ENCODE results near the gene SH3GLB1.
A peak's percentile ranks its signal among the peaks of the same experiment; 100 is the strongest.

The SH3GLB1 gene

DNA sequence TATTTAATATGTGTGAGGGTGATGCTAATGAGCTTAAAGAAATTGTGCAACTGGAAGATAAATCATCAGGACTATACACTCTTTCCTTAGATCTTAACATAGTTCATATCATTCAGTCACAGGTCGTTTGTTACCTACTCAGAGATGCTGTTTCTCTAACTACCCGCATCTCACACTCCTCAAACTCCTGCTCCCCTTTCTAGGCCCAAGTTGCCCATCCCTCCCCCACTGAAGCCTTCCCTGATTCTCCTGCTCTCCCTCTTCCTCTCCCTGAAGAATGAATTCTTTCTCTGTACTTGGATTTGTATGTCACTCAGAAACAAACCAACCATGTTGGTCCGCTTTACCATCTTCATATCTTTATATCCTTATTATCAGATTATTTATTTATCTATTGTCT is 9.1 kb downstream of the SH3GLB1 start:
- Histone ChIP-seq H3K27ac (ENCODE audit: low read depth, low read length) (no peak overlapping the region), H2BK15ac (replicated peaks; ENCODE audit: low read depth) (no peak overlapping the region), H3K4ac (ENCODE audit: low read depth, low read length) (no peak overlapping the region), H3K56ac (ENCODE audit: low read length) (no peak overlapping the region), H2BK5ac (ENCODE audit: low read length) (no peak overlapping the region), H3K79me1 (ENCODE audit: low read length) (peaks cover 2% of the 10 kb centered on the region), H3K79me2 (ENCODE audit: control insufficient read depth, insufficient read depth, low read length) (peaks cover 3% of the 10 kb centered on the region), H4K5ac (ENCODE audit: low read length) (no peak overlapping the region), H3K23ac (ENCODE audit: low read length) (no peak overlapping the region), H2AK5ac (ENCODE audit: low read length) (no peak overlapping the region), H3K4me3 (ENCODE audit: low read length) (no peak overlapping the region), H3K27me3 (ENCODE audit: insufficient read depth, low read length, poor library complexity) (no peaks in the 10 kb centered on the region), H2BK120ac (ENCODE audit: low read depth, low read length) (no peak overlapping the region), H3K4me2 (ENCODE audit: low read length) (no peak overlapping the region), H3K9ac (ENCODE audit: low read length) (no peak overlapping the region), H3K36me3 (ENCODE audit: control insufficient read depth, insufficient read depth, low read length) (no peaks in the 10 kb centered on the region), H3K18ac (ENCODE audit: low read length) (no peak overlapping the region), H4K8ac (ENCODE audit: low read depth, low read length) (no peak overlapping the region), H3K4me1 (ENCODE audit: control insufficient read depth, low read depth, low read length) (peaks cover 2% of the 10 kb centered on the region)
- DNase-seq, result no peak
- no CpG with 5 or more reads among the region's 3 CpGs for WGBS (ENCODE audit: extremely low coverage, insufficient coverage, low lambda C conversion rate)

DNA sequence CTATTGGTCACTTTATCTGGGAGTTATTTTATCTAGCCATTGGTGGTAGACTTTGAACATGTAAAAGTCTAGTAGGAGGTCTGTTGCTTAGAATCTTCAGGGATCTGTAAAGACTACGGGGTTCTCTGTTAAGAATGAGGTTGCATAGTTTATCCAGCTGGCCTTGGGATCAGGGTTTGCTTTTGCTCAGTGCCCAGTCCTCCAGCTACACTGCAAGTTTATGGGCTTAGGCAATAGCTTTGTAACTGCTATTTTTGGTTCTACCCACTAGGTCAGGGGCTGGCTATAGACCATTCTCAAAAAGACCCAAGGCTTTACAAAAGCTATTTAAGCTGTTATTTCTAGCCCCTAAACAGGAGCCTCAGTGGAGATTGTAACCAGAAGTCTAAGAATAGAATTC is 9.8 kb downstream of the SH3GLB1 start:
- no peaks in the 10 kb centered on the region for H3K36me3 ChIP-seq (ENCODE audit: control insufficient read depth, insufficient read depth, low read length)
- no peak overlapping the region for H3K9ac ChIP-seq (ENCODE audit: low read length)
- no peak overlapping the region for H3K18ac ChIP-seq (ENCODE audit: low read length)
- WGBS (ENCODE audit: extremely low coverage, insufficient coverage, low lambda C conversion rate), result no CpG with 5 or more reads among the region's 1 CpG
- no peak overlapping the region for H3K23ac ChIP-seq (ENCODE audit: low read length)
- no peak overlapping the region for H2BK15ac ChIP-seq (replicated peaks; ENCODE audit: low read depth)
- H4K8ac ChIP-seq (ENCODE audit: low read depth, low read length), result no peak overlapping the region
- H3K27ac ChIP-seq (ENCODE audit: low read depth, low read length), result no peak overlapping the region
- H3K4me2 ChIP-seq (ENCODE audit: low read length), result no peak overlapping the region
- H2BK5ac ChIP-seq (ENCODE audit: low read length), result no peak overlapping the region
- no peak overlapping the region for H3K4ac ChIP-seq (ENCODE audit: low read depth, low read length)
- H3K56ac ChIP-seq (ENCODE audit: low read length), result no peak overlapping the region
- no peak overlapping the region for H4K5ac ChIP-seq (ENCODE audit: low read length)
- H3K4me3 ChIP-seq (ENCODE audit: low read length), result no peak overlapping the region
- no peak overlapping the region for H2AK5ac ChIP-seq (ENCODE audit: low read length)
- peaks cover 3% of the 10 kb centered on the region for H3K79me2 ChIP-seq (ENCODE audit: control insufficient read depth, insufficient read depth, low read length)
- peaks cover 2% of the 10 kb centered on the region for H3K79me1 ChIP-seq (ENCODE audit: low read length)
- H3K4me1 ChIP-seq (ENCODE audit: control insufficient read depth, low read depth, low read length), result peaks cover 2% of the 10 kb centered on the region
- no peak overlapping the region for H2BK120ac ChIP-seq (ENCODE audit: low read depth, low read length)
- no peaks in the 10 kb centered on the region for H3K27me3 ChIP-seq (ENCODE audit: insufficient read depth, low read length, poor library complexity)
- peak; percentile 12 for DNase-seq

DNA sequence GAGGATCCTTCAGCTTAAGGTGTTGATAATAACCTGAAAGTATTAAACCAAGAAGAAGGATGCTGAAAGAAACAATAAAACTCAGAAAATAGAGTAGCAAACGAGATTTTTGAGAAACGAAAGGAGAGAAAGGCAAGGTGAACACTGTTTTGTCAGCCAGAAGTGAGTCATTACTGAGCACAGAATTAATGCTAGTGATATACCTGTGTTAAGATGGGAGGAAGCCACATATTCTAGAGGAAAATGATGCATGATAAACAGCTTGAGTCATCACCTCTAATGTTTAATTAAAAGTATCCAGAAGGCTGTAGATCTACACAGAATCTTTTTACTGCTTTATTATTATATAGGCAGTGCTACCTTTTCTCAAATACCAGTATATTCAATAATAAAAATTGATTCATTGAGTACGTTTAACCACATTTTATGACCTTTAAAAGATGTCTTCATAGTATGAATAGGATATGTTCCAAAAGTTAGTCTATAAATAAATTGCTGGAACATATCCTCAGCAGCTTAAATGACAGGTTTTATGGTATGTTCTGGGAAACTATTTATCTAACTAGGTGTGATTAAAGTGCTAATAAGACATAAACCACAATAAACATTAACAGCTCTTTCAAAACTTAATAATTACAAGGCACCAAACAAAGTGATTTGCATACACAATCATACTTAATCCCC is 10.3 kb downstream of the SH3GLB1 start:
- Histone ChIP-seq H3K36me3 (ENCODE audit: control insufficient read depth, insufficient read depth, low read length) (no peaks in the 10 kb centered on the region), H3K27ac (ENCODE audit: low read depth, low read length) (no peak overlapping the region)

DNA sequence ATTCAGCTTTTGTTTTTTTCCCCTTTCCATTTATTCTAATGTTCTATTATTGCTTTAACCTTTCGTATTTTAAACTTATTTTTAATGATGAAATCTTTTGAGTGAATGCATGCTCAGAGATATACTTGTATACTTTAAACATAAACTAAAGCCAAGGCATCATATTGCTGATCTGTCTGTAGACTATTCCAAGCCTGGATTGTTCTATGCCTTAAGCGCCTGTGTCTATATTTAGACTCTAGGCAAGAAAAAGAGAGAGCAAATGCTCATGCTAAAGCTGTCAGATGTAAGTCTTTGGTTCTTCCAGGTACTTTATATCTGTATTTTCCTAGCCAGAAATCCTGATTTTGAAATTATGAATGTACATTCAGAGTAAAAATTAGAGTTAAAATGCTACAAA is 14.4 kb downstream of the SH3GLB1 start:
- H2BK15ac ChIP-seq (replicated peaks; ENCODE audit: low read depth), result no peak overlapping the region
- H3K4ac ChIP-seq (ENCODE audit: low read depth, low read length), result no peak overlapping the region
- no peak overlapping the region for H2BK5ac ChIP-seq (ENCODE audit: low read length)
- no peaks in the 10 kb centered on the region for H3K27me3 ChIP-seq (ENCODE audit: insufficient read depth, low read length, poor library complexity)
- H3K27ac ChIP-seq (ENCODE audit: low read depth, low read length), result no peak overlapping the region
- no peak overlapping the region for H2BK120ac ChIP-seq (ENCODE audit: low read depth, low read length)
- no peak for DNase-seq
- WGBS (ENCODE audit: extremely low coverage, insufficient coverage, low lambda C conversion rate), result no CpG with 5 or more reads among the region's 2 CpGs
- no peak overlapping the region for H3K4me3 ChIP-seq (ENCODE audit: low read length)
- H3K56ac ChIP-seq (ENCODE audit: low read length), result no peak overlapping the region
- H3K9ac ChIP-seq (ENCODE audit: low read length), result no peak overlapping the region
- no peaks in the 10 kb centered on the region for H3K79me2 ChIP-seq (ENCODE audit: control insufficient read depth, insufficient read depth, low read length)
- H3K18ac ChIP-seq (ENCODE audit: low read length), result no peak overlapping the region
- no peak overlapping the region for H3K4me2 ChIP-seq (ENCODE audit: low read length)
- H3K79me1 ChIP-seq (ENCODE audit: low read length), result no peaks in the 10 kb centered on the region
- no peak overlapping the region for H4K5ac ChIP-seq (ENCODE audit: low read length)
- no peaks in the 10 kb centered on the region for H3K36me3 ChIP-seq (ENCODE audit: control insufficient read depth, insufficient read depth, low read length)
- H4K8ac ChIP-seq (ENCODE audit: low read depth, low read length), result no peak overlapping the region
- H3K4me1 ChIP-seq (ENCODE audit: control insufficient read depth, low read depth, low read length), result no peaks in the 10 kb centered on the region
- H2AK5ac ChIP-seq (ENCODE audit: low read length), result no peak overlapping the region
- no peak overlapping the region for H3K23ac ChIP-seq (ENCODE audit: low read length)

More for the DNA sequence above, 10.3 kb downstream of the SH3GLB1 start:
- peaks cover 2% of the 10 kb centered on the region for H3K79me1 ChIP-seq (ENCODE audit: low read length)
- no peak overlapping the region for H3K4me3 ChIP-seq (ENCODE audit: low read length)
- no peak overlapping the region for H4K8ac ChIP-seq (ENCODE audit: low read depth, low read length)
- no peak overlapping the region for H3K56ac ChIP-seq (ENCODE audit: low read length)
- H2AK5ac ChIP-seq (ENCODE audit: low read length), result no peak overlapping the region
- no peak overlapping the region for H3K4me2 ChIP-seq (ENCODE audit: low read length)
- no peak overlapping the region for H2BK15ac ChIP-seq (replicated peaks; ENCODE audit: low read depth)
- H3K23ac ChIP-seq (ENCODE audit: low read length), result no peak overlapping the region
- DNase-seq, result no peak
- H3K4me1 ChIP-seq (ENCODE audit: control insufficient read depth, low read depth, low read length), result peaks cover 2% of the 10 kb centered on the region
- WGBS (ENCODE audit: extremely low coverage, insufficient coverage, low lambda C conversion rate), result no CpG with 5 or more reads among the region's 3 CpGs
- H4K5ac ChIP-seq (ENCODE audit: low read length), result no peak overlapping the region
- no peak overlapping the region for H2BK5ac ChIP-seq (ENCODE audit: low read length)
- no peaks in the 10 kb centered on the region for H3K27me3 ChIP-seq (ENCODE audit: insufficient read depth, low read length, poor library complexity)
- no peak overlapping the region for H3K4ac ChIP-seq (ENCODE audit: low read depth, low read length)
- no peak overlapping the region for H3K9ac ChIP-seq (ENCODE audit: low read length)
- no peak overlapping the region for H3K18ac ChIP-seq (ENCODE audit: low read length)
- H2BK120ac ChIP-seq (ENCODE audit: low read depth, low read length), result no peak overlapping the region
- H3K79me2 ChIP-seq (ENCODE audit: control insufficient read depth, insufficient read depth, low read length), result peaks cover 3% of the 10 kb centered on the region

DNA sequence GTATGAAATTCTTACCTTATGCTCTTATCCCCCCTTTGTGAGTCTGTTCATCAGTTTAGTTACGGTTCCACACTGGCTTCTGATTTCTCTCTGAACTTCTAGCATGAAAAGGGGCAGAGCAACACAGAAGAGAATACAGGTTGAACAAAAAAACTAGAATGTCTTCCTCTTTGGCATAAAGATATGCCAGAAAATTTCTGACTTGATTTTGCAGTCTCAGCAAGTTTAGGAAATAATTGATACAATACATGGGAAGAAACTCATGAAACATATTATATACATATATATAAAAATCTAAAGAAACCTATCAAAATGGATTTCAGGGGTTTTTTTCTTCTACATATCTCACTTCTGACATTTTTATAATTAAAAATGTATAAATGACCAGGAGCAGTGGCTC is 27.0 kb downstream of the SH3GLB1 start:
- no peak overlapping the region for H3K23ac ChIP-seq (ENCODE audit: low read length)
- WGBS (ENCODE audit: extremely low coverage, insufficient coverage, low lambda C conversion rate), result no CpG with 5 or more reads among the region's 1 CpG
- no peak overlapping the region for H3K4ac ChIP-seq (ENCODE audit: low read depth, low read length)
- no peak overlapping the region for H3K4me2 ChIP-seq (ENCODE audit: low read length)
- peaks cover under 1% of the 10 kb centered on the region for H3K36me3 ChIP-seq (ENCODE audit: control insufficient read depth, insufficient read depth, low read length)
- no peak overlapping the region for H2BK5ac ChIP-seq (ENCODE audit: low read length)
- H3K79me1 ChIP-seq (ENCODE audit: low read length), result no peaks in the 10 kb centered on the region
- no peaks in the 10 kb centered on the region for H3K79me2 ChIP-seq (ENCODE audit: control insufficient read depth, insufficient read depth, low read length)
- no peaks in the 10 kb centered on the region for H3K27me3 ChIP-seq (ENCODE audit: insufficient read depth, low read length, poor library complexity)
- no peak overlapping the region for H3K56ac ChIP-seq (ENCODE audit: low read length)
- no peak overlapping the region for H4K5ac ChIP-seq (ENCODE audit: low read length)
- no peak overlapping the region for H4K8ac ChIP-seq (ENCODE audit: low read depth, low read length)
- no peak overlapping the region for H2BK120ac ChIP-seq (ENCODE audit: low read depth, low read length)
- DNase-seq, result no peak
- no peak overlapping the region for H3K27ac ChIP-seq (ENCODE audit: low read depth, low read length)
- H3K9ac ChIP-seq (ENCODE audit: low read length), result no peak overlapping the region
- no peak overlapping the region for H2AK5ac ChIP-seq (ENCODE audit: low read length)
- no peak overlapping the region for H2BK15ac ChIP-seq (replicated peaks; ENCODE audit: low read depth)
- H3K18ac ChIP-seq (ENCODE audit: low read length), result no peak overlapping the region
- H3K4me3 ChIP-seq (ENCODE audit: low read length), result no peak overlapping the region
- no peaks in the 10 kb centered on the region for H3K4me1 ChIP-seq (ENCODE audit: control insufficient read depth, low read depth, low read length)

DNA sequence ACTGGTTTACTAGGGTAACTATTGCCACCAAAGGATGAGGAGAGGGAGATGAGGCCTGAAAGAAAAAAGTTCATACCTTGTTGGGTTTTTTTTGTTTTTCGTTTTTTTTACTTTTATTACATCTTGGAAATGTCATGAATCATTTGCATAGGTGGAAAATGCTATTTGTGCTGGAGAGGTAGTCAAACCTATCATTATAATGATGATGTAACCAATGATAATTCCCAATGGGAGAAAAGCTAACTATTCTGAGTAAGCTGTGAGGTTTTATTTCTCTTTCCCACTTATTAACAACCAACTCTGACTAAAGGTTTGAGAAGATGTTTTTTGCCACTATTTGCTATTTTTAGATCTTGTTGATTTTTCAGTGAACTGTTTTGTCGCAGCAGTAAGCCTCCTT is 29.0 kb downstream of the SH3GLB1 start:
- WGBS (ENCODE audit: extremely low coverage, insufficient coverage, low lambda C conversion rate), result no CpG with 5 or more reads among the region's 2 CpGs
- Histone ChIP-seq H3K79me1 (ENCODE audit: low read length) (no peaks in the 10 kb centered on the region), H3K27me3 (ENCODE audit: insufficient read depth, low read length, poor library complexity) (no peaks in the 10 kb centered on the region), H4K8ac (ENCODE audit: low read depth, low read length) (no peak overlapping the region), H2BK120ac (ENCODE audit: low read depth, low read length) (no peak overlapping the region), H2BK15ac (replicated peaks; ENCODE audit: low read depth) (no peak overlapping the region), H4K5ac (ENCODE audit: low read length) (no peak overlapping the region), H3K23ac (ENCODE audit: low read length) (no peak overlapping the region), H3K9ac (ENCODE audit: low read length) (no peak overlapping the region), H3K27ac (ENCODE audit: low read depth, low read length) (no peak overlapping the region), H2BK5ac (ENCODE audit: low read length) (no peak overlapping the region), H3K4me2 (ENCODE audit: low read length) (no peak overlapping the region), H2AK5ac (ENCODE audit: low read length) (no peak overlapping the region), H3K79me2 (ENCODE audit: control insufficient read depth, insufficient read depth, low read length) (no peaks in the 10 kb centered on the region), H3K18ac (ENCODE audit: low read length) (no peak overlapping the region), H3K36me3 (ENCODE audit: control insufficient read depth, insufficient read depth, low read length) (peaks cover 1% of the 10 kb centered on the region), H3K4me3 (ENCODE audit: low read length) (no peak overlapping the region), H3K4me1 (ENCODE audit: control insufficient read depth, low read depth, low read length) (no peaks in the 10 kb centered on the region), H3K56ac (ENCODE audit: low read length) (no peak overlapping the region), H3K4ac (ENCODE audit: low read depth, low read length) (no peak overlapping the region)
- no peak for DNase-seq
